Stimulated activated CD4-positive, alpha-beta T cell treated with anti-CD3 and anti-CD28 coated beads, TNF-alpha, amount 100 ng/mL, for 24 hours (primary cell): ENCODE data around the gene MOSPD3.
"Not testable (repeated sequence)": the region's sequence is repeated elsewhere in the genome, so short reads cannot be mapped to it uniquely, and the experiment has no call there.

ENCODE experiments used
- DNase-seq, 3 experiments: peaks; one replicate each; pipeline ENCODE4 v3.0.0-alpha.2; 2020; ENCODE audit warnings: low read depth in 3 of 3

The MOSPD3 gene

DNA sequence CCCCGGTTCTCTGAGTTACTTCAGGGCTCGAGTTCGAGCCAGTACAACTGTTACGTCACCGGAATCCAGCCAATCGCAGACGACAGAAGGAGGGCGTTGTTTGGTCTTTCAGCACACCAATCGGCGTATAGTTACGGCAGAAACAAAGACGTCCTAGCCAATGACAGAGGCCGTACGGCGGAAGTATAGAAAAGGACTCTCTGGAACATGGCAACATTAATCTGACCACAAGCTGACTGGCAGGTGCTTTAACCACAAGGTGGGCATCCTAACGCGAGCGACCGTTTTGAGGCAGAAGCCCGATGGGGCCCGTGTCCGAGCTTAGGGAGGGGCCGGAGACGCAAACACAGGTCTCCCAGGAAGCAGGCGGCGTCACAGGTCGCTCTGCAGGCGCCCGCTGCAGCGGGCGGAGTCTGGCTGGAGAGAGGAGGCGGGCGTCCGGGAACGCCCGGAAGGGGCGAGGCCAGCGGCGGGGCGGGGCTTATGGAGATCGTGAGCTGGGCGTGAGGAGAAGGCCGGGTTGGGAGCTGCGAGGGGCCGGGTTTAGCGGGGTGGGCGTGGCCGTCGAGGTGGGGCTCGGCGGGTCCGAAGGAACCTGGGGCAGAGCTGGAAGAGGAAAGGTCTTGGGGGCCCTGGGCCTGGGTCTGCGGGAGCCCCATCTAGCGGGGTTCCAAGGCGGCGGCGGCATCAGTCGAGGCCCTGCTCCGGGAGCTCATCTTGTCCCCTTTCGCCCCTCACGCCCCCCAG is at the start of gene MOSPD3:
MOSPD3 (plus strand) TSS at position 558 of the 747 bp plus-strand sequence. CDS start 252 bp downstream, outside the sequence.
- DNase-seq = peak; percentile 96 to 98 (median 98)

DNA sequence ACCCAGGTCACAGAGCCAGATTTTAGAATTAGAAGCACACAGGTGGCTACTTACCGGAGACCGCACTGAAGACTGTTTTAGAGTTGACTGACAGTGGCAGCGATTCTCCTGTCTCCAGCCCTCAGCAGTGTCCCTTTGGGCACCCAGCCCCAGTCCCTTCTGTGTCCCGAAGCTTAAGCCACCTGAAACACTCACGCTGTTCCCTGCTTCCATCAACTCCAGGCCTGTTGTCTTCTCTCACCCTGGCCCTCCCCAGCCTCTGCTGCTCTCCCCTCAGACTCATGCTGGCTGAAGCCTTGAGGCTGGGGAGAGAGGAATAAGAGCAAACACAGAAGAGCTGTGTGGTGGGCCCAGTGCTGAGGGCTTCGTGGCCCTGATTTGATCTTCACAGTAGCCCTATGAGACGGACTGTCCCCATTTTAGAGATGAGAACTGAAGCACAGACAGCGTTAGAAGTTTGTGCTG is 49.2 kb upstream of the MOSPD3 start:
- no peak for DNase-seq

DNA sequence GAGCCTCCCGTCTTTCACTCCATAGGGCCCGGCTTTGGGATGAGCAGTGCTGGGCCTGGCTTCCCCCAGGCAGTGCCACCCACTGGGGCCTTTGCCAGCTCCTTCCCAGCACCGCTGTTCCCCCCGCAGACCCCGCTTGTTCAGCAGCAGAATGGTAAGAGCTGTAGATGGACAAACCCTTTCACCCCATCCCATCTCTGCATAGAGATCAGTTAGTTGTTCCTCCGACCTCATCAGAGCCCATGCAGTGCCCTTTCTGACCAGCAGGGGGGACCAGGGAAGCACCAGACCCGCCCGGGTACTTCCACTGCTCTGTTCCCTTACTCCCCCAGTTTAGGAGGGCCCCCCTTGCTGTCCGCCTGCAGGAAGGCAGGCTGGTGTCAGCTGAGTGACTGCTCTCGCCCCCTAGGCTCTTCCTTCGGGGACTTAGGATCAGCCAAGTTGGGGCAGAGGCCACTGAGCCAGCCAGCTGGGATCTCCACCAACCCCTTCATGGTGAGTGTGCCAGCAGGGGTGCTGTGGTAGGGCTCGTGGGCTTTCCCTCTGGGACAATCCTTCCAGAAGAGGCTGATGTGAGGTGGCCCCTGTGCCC is 48.4 kb upstream of the MOSPD3 start:
- DNase-seq = peak; percentile 71 to 82 (median 76)

GRCh38 chr7:100564405-100564804 is 47.9 kb upstream of the MOSPD3 start:
- DNase-seq = not testable (repeated sequence)

DNA sequence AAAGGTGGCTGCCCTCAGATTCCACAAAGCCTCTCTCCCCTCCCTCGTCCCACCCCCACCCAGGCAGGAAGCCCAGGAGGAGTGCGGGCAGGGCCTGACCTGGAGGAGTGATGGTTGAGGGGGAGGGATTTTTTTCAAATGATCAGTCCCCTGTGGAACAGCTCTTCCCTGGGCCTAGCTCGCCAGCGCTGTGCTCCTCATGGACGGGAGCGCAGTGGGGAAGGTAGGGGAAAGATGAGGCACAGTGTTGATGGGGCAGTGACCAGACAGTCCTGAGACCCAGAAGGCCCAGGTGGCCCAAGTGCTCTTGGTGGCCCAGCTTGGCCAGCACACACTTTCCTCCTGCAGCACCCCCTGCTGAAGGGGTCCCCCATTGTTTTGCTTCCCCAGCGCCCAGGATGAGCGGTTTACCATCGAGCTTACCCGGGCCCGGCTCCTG is 47.2 kb upstream of the MOSPD3 start:
- no peak for DNase-seq

DNA sequence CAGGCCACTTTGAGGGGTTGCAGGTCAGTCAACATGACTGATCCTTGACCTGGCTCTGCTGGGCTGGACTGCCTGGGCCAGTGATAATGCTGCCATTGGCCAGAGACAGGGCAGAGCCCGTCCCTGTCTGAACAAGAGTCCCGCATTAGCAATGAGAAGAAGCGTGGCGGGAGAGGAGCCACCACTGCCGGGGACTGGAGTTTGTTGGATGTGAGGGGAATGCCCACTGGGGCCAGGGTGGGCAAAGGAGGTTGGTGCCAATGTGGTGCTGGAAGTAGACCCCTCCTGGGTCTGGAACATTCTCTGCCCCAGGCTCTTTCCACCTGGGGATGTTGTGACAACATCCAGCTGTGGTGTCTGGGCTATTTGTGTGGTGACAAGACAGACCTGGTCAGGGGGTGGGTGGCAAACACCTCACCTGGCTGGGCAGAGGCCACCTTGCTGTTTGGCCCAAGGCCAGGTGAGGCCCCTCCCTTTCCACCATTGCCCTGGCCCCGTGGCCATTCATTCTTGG is 46.3 kb upstream of the MOSPD3 start:
- DNase-seq = no peak

- DNase-seq = no peak
These were observed 45.2 kb upstream of the MOSPD3 start for GRCh38 chr7:100567031-100567730.

DNA sequence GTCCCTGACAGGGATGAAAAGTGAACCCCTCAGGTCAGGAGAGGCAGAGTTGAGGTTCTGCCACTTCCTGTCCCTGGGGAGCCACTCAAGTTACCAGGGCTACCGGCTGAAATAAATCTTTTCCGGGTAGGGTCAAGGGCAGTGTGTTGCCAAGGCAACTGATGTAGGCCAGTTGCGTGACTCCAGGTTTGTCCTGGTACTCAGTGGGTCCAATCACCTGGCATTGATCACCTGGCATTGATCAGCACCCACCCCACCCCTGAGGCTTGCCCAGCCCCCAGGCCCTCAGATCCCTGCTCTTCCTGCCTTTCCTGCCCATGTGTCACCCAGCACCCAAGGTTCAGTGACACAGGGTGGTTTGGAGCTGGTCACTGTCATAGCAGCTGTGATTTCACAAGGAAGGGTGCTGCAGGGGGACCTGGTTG is 44.6 kb upstream of the MOSPD3 start:
- no peak for DNase-seq

DNA sequence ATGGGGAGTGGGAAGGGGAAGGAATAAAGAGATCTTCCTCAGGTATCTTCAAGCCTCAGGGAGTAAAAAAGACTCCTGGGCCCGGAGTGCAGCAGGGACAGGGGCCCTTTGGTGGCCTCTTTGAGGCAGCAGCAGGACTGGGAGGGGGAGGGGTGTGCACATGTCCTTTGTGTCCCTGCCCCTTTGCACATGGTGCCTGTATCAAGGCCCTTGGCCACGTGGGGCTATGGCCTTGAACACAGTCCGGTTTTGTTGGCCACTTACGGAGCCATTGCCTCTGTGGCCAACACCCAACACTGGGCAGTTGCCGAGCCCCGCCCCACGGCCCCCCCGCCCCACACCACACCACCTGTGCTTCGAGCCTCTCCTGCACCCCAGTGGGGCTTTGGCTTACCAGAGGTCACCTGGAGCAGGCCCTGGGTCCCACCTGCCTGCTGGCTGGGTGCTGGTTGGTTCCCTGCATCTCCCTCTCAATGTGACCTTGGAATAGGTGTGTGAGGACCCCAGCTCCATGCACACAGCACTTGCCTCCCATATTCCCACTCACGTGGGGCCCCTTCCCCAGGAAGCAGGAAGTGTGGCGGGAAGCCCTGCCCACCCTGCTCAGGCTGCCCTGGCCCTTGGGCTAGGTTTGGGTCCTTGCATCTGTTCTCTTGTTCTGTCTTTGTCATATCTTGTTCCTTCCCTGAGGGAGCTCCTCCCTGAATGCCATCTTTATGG is 44.0 kb upstream of the MOSPD3 start:
- DNase-seq = no peak

DNA sequence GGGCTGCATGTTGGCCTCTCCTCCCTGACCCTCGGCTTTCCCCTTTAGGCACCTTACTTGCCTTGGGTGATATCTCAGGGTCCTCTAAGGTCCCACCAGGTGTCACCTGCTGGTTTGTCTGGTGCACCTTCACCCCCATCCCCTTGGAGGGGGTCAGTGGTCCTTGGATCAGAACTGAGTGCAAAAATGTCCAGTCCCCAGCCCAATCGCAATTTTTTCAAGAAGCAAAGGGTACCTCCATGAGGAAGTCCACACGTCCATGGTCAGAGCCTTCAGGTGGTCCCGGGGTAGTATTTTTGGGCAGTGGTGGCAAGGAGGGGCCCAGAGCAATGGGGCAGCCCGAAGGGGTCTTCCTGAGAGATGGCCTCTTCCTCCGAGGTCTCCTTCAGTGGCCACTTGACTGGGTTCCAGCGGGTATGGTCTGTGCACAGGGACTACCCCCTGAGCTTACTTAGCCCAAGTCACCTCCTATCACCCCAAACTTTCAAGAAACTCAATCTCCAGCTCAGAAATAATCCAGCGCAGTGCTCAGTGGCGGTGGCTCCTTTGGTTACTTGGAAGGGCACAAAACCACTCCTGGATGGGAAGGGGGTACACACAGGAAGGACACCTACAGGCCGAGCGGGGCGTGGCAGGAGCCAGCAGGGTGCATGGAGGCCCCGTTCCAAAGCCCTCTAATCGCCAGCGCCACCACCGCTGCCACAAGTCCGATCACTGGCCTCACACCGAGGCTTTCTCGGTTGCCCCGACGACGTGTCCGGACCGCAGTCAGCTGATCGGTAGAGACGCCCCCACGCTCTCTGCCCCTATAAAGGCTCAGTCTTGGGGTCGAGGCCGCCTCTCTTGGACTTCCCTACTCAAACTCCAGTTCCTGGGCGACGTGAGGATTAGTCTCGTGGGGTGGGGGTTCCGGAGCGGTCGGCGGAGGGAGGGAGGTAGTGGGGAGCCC is 43.2 kb upstream of the MOSPD3 start:
- peak in 1 of 3 experiments; percentile 52 for DNase-seq

GRCh38 chr7:100570954-100571828 is 41.1 kb upstream of the MOSPD3 start:
- DNase-seq = no peak

GRCh38 chr7:100571829-100572116 is 40.6 kb upstream of the MOSPD3 start:
- no peak for DNase-seq

DNA sequence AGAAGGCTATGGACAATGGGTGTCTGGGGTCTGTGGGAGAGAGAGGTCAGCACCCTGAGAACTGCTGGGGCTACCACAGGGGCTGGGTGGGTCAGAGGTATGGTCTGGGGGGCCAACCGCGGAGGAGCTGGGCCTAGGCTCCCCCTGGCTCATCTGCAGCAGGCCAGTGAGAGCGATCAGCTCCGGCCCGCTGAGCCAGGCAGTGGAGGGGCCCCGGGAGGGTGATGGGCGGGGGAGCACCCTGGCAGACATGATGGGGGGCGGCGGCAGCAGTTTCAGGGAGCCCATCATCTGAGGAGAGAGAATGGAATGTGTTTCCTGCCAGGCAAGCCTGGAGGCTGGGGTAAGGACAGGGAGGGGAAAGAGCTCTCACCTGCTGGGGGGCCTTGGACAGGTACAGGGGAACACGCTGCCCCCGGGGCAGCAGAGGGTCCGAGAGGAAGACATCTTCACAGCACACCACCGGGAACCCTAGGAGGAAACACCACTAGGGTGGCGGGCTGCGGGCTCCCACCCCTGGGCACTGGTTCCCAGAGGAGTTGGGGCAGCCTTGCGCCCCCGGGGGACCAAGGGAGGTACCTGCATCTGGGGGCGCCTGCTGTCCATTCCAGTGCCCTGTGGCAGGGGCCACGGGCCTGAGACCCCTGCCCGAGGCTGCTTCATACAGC is 39.9 kb upstream of the MOSPD3 start:
- DNase-seq = no peak

- no peak for DNase-seq
These were observed 39.2 kb upstream of the MOSPD3 start for GRCh38 chr7:100572949-100573675.

- DNase-seq = no peak
These were observed 38.5 kb upstream of the MOSPD3 start, which contains the start of gene SAP25 for GRCh38 chr7:100573691-100574361. TSS of gene SAP25 (minus strand) at chr7:100573900. CDS start at chr7:100573742, 158 bp downstream.

DNA sequence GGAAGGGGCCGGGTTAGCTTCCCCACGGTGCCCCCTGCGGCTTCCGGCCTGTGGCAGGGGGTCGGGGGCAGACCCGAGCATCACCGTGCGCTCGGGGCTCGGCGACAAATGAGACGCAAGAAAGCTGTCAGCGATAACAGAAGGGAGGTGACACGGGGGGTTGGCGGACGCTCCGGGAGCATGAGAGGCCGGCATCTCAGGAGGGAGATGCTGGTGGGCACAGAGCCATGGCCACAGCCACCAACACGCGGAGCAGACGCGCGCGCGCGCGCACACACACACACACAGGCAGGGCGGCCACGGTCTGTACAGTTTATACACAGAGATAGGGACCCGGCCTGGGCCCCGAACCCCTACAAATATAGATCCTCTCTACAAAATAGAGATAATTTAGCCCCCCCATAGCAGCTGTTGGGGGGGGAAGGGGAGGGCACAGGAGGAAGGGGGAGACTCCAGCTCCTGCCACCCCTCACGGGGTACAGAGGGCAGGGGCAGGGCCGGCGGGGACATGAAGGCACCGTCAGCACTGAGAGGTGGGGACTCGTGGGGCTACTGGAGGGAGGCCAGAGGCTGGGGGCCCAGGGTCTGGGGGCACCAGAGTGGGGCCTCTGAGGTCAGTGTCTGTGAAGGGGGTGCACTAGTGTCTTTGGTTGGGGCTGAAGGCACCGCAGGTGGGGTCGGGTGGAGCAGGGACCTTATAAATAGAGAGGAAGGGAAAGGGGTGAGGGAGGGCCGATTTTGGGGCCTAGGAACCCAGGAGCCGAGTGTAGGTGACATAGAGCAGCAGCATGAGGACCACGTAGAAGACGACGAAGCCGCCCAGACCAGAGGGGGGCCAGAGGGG is 37.8 kb upstream of the MOSPD3 start:
- DNase-seq = no peak

DNA sequence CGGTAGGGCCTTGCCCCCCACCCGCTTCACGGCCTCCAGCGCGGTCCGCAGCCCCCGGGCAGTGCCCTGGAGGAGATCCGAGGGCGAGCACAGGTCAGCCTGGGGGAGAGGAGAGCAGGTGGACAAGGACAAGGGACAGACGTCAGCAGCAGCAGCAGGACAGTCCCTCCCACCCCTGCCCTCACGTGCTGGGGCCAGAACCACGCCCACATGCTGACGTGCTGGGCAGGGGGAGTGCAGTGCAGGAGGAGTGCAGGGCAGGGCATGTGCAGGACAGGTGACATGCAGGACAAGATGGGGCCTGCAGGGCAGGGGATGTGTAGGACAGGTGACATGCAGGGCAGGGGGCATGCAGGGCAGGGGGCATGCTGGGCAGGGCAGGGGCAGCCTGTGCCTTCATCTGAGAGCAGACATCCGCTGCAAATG is 37.1 kb upstream of the MOSPD3 start:
- DNase-seq = no peak
